ENCODE results near the gene RHOB. TPM values are rescaled to one million over a fixed set of nuclear protein-coding genes. Genes with fewer than 3 reads are reported as not detected.

The RHOB gene
- polyA plus RNA-seq, 1 experiment = 45.5 TPM

DNA sequence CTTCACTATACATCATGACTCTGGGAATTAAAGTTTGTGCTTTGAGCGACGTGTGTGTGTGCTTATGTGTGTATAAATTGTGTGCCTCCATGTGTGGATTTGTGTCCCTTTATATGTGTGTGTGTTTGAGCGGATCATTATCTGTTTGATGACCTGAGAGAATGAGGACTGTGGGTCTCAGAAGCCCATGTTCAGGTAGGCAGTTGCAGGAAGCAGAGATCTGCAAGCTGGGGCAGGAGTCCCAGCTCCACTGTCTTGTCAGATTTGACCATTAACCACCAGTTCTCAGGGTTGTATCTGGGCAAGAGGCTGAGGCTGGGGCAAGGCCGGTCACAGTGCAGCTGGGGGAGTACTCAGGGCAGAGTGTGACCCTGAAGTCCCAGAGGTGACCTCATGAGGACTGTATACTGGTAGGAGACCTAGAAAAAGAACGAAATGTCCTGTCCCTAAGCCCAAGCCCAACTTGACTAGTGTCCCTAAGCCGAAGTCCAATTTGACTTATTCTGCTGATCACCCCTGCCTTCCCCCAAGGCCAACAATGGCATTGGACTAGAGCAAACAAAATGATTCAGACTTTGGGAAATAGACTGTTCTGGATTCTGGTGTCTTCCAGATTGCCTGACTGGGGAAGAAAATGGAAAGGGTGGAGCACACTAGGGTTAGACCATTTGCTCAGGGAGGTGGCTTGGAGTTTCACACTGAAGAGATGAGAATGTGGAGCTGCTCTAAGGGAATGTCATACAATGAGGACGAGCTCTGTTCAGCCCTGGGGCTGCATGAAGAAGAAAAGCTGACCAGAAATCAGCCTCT, 28.1 kb downstream of the RHOB start:
- H3K27me3 ChIP-seq (ENCODE audit: control insufficient read depth, insufficient read depth, low read length) = peaks cover 4% of the 10 kb centered on the region
- no peak overlapping the region for H3K4me3 ChIP-seq (ENCODE audit: low read depth, low read length)
- CTCF ChIA-PET = no interaction called here
- no peak for DNase-seq (ENCODE audit: low read depth, low spot score)
- no peaks in the 10 kb centered on the region; the same call in 1 of the 2 replicates for H3K9me3 ChIP-seq (ENCODE audit: control insufficient read depth, insufficient read depth, low read length)
- TF ChIP-seq, protein P1, sequence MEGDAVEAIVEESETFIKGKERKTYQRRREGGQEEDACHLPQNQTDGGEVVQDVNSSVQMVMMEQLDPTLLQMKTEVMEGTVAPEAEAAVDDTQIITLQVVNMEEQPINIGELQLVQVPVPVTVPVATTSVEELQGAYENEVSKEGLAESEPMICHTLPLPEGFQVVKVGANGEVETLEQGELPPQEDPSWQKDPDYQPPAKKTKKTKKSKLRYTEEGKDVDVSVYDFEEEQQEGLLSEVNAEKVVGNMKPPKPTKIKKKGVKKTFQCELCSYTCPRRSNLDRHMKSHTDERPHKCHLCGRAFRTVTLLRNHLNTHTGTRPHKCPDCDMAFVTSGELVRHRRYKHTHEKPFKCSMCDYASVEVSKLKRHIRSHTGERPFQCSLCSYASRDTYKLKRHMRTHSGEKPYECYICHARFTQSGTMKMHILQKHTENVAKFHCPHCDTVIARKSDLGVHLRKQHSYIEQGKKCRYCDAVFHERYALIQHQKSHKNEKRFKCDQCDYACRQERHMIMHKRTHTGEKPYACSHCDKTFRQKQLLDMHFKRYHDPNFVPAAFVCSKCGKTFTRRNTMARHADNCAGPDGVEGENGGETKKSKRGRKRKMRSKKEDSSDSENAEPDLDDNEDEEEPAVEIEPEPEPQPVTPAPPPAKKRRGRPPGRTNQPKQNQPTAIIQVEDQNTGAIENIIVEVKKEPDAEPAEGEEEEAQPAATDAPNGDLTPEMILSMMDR (IDR thresholded peaks at IDR 0.05; ENCODE audit: low read depth, low read length) = no peak
- H3K27ac ChIP-seq (ENCODE audit: low read depth, low read length) = no peak overlapping the region
- POLR2A ChIA-PET = interaction anchor here (2.4 kb wide), 1 partner anchor 28 kb away, joined by 7 read pairs; the partner anchor contains the start of gene RHOB

DNA sequence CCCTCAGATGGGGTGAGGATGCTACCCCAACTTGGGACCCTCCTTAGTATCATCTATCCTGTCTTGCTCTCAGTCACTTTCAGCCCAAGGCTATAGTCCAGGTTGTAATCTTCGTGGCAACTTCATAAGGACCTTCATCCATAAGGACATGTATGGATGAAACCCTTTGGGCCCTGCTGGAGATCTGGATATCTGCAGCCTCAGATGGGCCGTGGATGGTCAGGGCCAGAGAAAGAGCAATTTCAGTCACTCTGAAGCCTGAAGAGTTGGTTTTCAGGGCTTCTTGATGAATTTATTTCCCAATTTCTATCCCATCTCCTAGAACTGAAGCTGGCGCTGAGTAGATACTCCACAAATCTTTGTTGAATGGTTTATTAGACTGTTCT, 28.7 kb downstream of the RHOB start:
- Histone ChIP-seq H3K27me3 (ENCODE audit: control insufficient read depth, insufficient read depth, low read length) (peaks cover 4% of the 10 kb centered on the region), H3K9me3 (ENCODE audit: control insufficient read depth, insufficient read depth, low read length) (no peaks in the 10 kb centered on the region; the same call in 1 of the 2 replicates), H3K27ac (ENCODE audit: low read depth, low read length) (no peak overlapping the region), H3K4me3 (ENCODE audit: low read depth, low read length) (no peak overlapping the region)
- DNase-seq (ENCODE audit: low read depth, low spot score) = no peak
- TF ChIP-seq, protein P1 (IDR thresholded peaks at IDR 0.05; ENCODE audit: low read depth, low read length) = no peak
- POLR2A ChIA-PET = no interaction called here
- CTCF ChIA-PET = no interaction called here

DNA sequence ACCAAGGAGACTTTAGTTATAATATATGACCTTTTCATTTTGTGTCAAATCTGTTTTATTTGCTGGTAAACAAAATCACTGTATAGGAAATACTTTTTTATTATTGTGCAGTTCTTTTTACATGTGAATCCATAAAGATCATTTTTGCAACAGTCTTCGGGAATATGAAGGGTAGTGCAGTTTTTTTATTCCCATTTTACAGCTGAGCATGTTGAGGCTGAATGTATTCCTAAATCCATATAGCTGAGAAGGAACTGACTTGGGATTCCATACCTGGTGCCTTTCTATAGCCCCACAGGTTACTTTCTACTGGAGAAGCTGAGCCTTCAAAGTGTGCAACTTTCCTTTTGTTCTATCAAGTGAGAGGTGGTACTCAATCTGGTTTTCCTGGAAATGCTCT, 29.6 kb downstream of the RHOB start:
- no peak for DNase-seq (ENCODE audit: low read depth, low spot score)
- peaks cover 4% of the 10 kb centered on the region for H3K27me3 ChIP-seq (ENCODE audit: control insufficient read depth, insufficient read depth, low read length)
- no peak overlapping the region for H3K27ac ChIP-seq (ENCODE audit: low read depth, low read length)
- no peaks in the 10 kb centered on the region; the same call in 1 of the 2 replicates for H3K9me3 ChIP-seq (ENCODE audit: control insufficient read depth, insufficient read depth, low read length)
- H3K4me3 ChIP-seq (ENCODE audit: low read depth, low read length) = no peak overlapping the region
- ChIA-PET POLR2A (interaction anchor here (1.6 kb wide), 1 partner anchor 29 kb away, joined by 7 read pairs; the partner anchor contains the start of gene RHOB), CTCF (no interaction called here)
- TF ChIP-seq, protein P1 (IDR thresholded peaks at IDR 0.05; ENCODE audit: low read depth, low read length) = no peak

DNA sequence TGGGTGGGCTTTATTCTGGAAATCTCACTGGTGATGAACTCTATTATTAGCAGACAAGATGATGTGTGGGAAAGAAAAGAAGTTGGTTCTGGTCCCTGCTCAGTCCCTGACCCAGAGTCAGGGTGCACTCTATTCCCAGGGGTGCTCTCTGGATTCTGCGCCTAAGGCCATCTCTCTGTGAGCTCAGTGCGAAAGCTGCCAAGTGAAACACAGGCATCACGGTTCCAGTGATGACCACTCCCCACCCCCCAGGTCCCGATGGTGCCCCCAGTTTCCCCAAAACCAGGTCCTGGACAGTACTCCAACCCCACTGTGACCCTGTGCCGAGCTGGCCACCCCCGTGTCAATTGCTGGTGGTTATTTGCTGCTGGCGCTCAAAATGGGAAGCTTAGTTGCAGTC, 30.1 kb downstream of the RHOB start:
- ChIA-PET CTCF (no interaction called here), POLR2A (interaction anchor here (1.6 kb wide), 1 partner anchor 30 kb away, joined by 7 read pairs; the partner anchor contains the start of gene RHOB)
- peaks cover 5% of the 10 kb centered on the region for H3K27me3 ChIP-seq (ENCODE audit: control insufficient read depth, insufficient read depth, low read length)
- no peaks in the 10 kb centered on the region; the same call in 1 of the 2 replicates for H3K9me3 ChIP-seq (ENCODE audit: control insufficient read depth, insufficient read depth, low read length)
- no peak for DNase-seq (ENCODE audit: low read depth, low spot score)
- TF ChIP-seq, protein P1 (IDR thresholded peaks at IDR 0.05; ENCODE audit: low read depth, low read length) = no peak
- H3K27ac ChIP-seq (ENCODE audit: low read depth, low read length) = no peak overlapping the region
- no peak overlapping the region for H3K4me3 ChIP-seq (ENCODE audit: low read depth, low read length)

DNA sequence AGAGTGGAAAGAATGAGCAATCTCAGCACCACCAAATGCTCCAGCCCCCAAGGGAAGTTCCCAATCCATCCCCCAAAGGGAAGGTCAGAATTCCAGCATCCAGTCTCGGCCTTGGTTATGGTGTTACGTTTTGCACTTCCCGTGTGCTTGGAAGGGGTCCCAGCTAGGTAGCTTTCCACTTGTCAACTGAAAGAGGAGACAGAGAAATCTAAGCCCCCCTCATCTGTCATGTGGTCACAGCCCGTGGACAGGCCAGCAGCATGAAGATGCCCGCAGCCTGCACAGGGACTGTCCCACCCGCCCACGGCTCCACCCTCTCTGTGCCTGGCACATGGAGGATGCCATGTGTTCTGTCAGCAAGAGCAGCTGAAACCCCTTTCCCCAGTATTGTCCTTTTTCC, 32.1 kb downstream of the RHOB start:
- no peak for DNase-seq (ENCODE audit: low read depth, low spot score)
- TF ChIP-seq, protein P1 (IDR thresholded peaks at IDR 0.05; ENCODE audit: low read depth, low read length) = no peak
- H3K27ac ChIP-seq (ENCODE audit: low read depth, low read length) = no peak overlapping the region
- no peaks in the 10 kb centered on the region for H3K9me3 ChIP-seq (ENCODE audit: control insufficient read depth, insufficient read depth, low read length)
- peaks cover 10% of the 10 kb centered on the region for H3K27me3 ChIP-seq (ENCODE audit: control insufficient read depth, insufficient read depth, low read length)
- CTCF ChIA-PET = interaction anchor here (0.9 kb wide), 1 partner anchor 14 kb away, joined by 3 read pairs; no protein-coding TSS in a partner anchor
- no peak overlapping the region for H3K4me3 ChIP-seq (ENCODE audit: low read depth, low read length)
- POLR2A ChIA-PET = interaction anchor here (1.5 kb wide), 1 partner anchor 32 kb away, joined by 5 read pairs; the partner anchor contains the start of gene RHOB
